HG02798 (cell line): Measurements from ENCODE around the gene NBPF3.
"Not testable (repeated sequence)": the region's sequence is repeated elsewhere in the genome, so short reads cannot be mapped to it uniquely, and the experiment has no call there.

ENCODE experiments used
- ATAC-seq: cut with Tn5 transposase; IDR thresholded peaks from one replicate; pipeline ENCODE4 v1.9.1; 2021; ENCODE audit warnings: mild to moderate bottlenecking; ENCODE audit not compliant: unreplicated experiment, poor library complexity

NBPF3 gene

GRCh38 chr1:21436488-21437340 lies 3.2 kb upstream of the NBPF3 start:
- ATAC-seq = no peak

DNA sequence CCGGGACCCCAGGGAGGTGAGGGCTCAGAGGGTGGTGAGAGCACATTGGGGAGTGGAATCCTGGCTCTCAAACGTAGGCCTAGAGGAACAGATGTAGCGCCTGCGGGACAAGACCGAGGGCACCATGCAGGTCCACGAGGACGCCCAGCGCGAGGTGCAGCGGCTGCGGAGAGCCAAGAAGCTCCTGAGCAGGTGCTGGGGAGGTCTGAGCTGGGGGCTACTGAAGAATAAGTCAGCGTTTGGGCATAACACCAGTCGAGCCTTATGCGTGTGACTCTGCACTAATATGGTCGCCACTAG lies 2.6 kb upstream of the NBPF3 start:
- no peak for ATAC-seq

DNA sequence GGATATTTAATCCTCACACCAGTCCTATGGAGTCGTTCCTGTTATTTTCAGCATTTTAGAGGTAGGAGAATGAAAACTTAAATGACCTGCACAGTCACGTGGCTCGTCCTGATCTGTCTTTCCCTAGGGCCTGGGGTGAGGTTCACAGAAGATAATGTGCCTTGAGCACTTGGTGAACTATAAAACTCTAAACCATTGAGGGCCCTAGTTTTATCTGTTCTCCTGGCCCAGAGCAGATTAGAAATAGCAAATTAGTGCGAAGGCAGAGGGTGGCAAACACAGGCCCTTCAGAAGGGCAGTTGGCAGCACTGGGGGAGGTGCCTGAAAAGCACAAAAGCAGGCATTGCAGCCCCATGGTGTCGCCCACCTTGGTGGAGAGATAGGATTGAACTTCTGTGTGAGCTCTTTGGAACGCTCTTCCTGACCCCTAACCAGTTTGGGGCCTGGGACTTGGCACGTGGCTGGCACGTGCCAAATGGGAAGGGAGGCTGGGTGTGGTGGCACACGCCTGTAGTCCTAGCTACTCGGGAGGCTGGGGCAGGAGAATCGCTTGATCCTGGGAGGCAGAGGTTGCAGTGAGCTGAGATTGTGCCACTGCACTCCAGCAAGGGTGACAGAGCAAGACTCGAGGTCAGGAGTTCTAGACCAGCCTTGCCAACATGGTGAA lies 1.2 kb upstream of the NBPF3 start:
- not testable (repeated sequence) for ATAC-seq

DNA sequence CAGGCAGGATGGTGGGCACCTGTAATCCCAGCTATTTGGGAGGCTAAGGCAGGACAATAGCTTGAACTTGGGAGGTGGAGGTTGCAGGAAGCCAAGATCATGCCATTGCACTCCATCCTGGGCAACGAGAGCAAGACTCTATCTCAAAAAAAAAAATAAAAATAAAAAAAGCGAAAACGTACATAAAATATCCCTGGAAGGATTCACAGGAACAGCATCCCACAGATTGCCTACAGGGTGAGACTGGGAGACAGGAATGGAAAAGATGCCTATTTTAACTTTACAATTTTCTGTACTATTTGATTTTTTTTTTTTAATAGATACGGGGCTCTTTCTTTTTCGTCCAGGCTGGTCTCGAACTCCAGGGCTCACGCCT lies 604 bp upstream of the NBPF3 start:
- no peak for ATAC-seq

GRCh38 chr1:21440630-21441125 lies 741 bp downstream of the NBPF3 start:
- ATAC-seq = not testable (repeated sequence)

- ATAC-seq = not testable (repeated sequence)
Observed at GRCh38 chr1:21446647-21447046, 6.7 kb downstream of the NBPF3 start.

GRCh38 chr1:21447311-21447710 lies 7.4 kb downstream of the NBPF3 start:
- no peak for ATAC-seq

- ATAC-seq = no peak
Observed at GRCh38 chr1:21449906-21450305, 10.0 kb downstream of the NBPF3 start.

- no peak for ATAC-seq
Observed at GRCh38 chr1:21451212-21451611, 11.3 kb downstream of the NBPF3 start.

DNA sequence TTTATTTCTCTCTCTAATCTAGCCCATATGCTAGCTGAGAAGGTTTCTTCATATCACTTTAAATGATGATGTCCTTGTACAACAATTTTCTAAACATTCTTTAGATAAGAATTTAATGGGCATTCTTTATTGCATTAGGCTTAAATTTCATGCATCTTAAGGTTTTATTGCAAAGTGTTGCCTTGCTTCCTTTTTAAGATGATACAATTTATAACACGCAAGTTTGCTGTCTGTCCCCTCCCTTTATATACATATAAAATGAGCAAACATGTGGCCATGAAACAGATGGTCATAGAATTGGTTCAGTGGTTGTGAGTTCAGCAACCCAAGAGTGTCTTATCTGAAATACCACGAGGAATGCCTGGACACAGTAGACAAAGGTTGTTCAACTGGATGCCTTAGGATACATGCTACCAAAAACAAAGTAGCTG lies 12.1 kb downstream of the NBPF3 start:
- ATAC-seq = no peak

DNA sequence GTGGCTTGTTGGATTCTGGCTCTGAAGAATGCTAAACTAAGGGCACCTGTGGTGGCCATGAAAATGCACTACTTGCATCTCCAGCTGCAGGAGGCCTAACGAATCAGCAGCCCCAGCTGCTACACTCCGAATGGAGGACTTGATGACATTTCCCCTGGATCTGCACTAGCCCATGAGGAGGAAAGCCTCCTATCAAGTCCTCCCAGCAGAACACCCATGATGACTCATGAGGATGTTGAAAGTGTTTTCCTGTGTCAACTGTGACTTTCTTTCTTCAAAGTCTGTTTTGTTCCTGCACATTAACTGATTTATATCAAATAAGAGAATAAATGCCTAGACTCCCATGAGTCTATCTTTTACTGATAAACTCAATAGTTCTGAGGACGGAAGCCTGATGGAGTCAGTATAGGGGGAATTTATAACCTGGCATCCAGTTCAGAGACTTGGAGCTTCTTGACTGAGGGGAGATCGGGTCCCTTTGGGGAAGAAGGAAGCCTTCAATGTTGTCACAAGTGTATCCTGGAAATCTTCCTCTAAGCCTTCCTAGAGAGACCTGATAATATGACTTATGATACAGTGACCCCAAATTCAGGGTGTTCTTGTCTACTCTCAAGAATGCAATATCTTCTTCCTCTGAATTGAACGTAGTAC lies 14.2 kb downstream of the NBPF3 start:
- ATAC-seq = not testable (repeated sequence)

GRCh38 chr1:21454904-21455303 lies 15.0 kb downstream of the NBPF3 start:
- ATAC-seq = not testable (repeated sequence)

DNA sequence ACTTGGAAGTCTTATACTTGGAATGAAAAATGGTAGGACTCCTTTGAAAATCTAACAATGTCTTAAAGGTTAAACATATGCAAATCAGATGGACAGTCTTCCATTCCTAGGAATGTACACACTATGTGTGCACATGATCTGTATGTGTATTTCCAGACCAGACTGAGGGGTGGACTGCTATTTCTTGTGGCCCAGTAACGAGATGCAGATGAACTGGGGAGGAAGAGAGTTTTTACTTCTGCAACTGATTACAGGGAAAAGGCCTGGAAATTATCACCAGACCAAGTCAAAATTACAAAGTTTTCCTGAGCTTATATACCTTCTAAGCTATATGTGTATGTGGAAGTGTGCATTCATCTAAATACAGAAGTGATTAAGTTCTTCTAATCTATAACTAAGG lies 17.7 kb downstream of the NBPF3 start:
- ATAC-seq = no peak

- ATAC-seq = not testable (repeated sequence)
Observed at GRCh38 chr1:21465127-21465526, 25.2 kb downstream of the NBPF3 start.

GRCh38 chr1:21467946-21468345 lies 28.0 kb downstream of the NBPF3 start:
- ATAC-seq = not testable (repeated sequence)

GRCh38 chr1:21468599-21468998 lies 28.7 kb downstream of the NBPF3 start:
- no peak for ATAC-seq

- no peak for ATAC-seq
Observed at GRCh38 chr1:21469581-21469980, 29.6 kb downstream of the NBPF3 start.

- no peak for ATAC-seq
Observed at GRCh38 chr1:21472861-21473260, 32.9 kb downstream of the NBPF3 start.

GRCh38 chr1:21478356-21478755 lies 38.4 kb downstream of the NBPF3 start:
- ATAC-seq = no peak

DNA sequence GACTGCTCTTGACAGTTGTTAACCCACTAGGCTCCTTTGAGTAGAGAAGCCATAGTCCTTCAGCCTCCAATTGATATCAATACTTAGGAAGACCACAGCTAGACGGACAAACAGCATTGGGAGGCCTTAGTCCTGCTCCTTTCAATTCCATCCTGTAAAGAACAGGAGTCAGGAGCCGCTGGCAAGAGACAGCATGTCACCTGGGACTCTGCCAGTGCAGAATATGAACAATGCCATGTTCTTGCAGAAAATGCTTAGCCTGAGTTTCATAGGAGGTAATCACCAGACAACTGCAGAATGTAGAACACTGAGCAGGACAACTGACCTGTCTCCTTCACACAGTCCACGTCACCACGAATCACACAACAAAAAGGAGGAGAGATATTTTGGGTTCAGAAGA lies 43.9 kb downstream of the NBPF3 start:
- ATAC-seq = not testable (repeated sequence)

- ATAC-seq = no peak
Observed at GRCh38 chr1:21489146-21489545, 49.2 kb downstream of the NBPF3 start.
